Activated naive CD4-positive, alpha-beta T cell treated with anti-CD3 and anti-CD28 coated beads, Interleukin-2, amount 10 ng/mL, durations not matched to agents 7 days and 5 days (primary cell): ENCODE results near the gene CXorf49.
"Not testable (repeated sequence)": the region's sequence is repeated elsewhere in the genome, so short reads cannot be mapped to it uniquely, and the experiment has no call there.

Experiments
- CTCF ChIA-PET: fragments of 350-600 bp; sonication (Branson Sonifier 250); formaldehyde crosslinking; loops from one replicate; lab custom pipeline; 2021; ENCODE audit warnings: antibody characterized with exemption; lab: Charles Lee
- DNase-seq: peaks from one replicate; pipeline ENCODE4 v3.0.0-alpha.2; 2020
- H3K27ac Mint-ChIP-seq: one replicate; pipeline ENCODE4 v1.8.0; 2021; ENCODE audit warnings: mild to moderate bottlenecking, moderate library complexity, mixed read lengths
- H3K27me3 Mint-ChIP-seq: one replicate; pipeline ENCODE4 v1.8.0; 2021; ENCODE audit warnings: mild to moderate bottlenecking, mixed read lengths
- H3K36me3 Mint-ChIP-seq: one replicate; pipeline ENCODE4 v1.8.0; 2021; ENCODE audit warnings: mixed read lengths
- H3K4me1 Mint-ChIP-seq: one replicate; pipeline ENCODE4 v1.8.0; 2021; ENCODE audit warnings: mixed read lengths
- H3K4me3 Mint-ChIP-seq: one replicate; pipeline ENCODE4 v1.8.0; 2021; ENCODE audit warnings: mild to moderate bottlenecking, moderate library complexity, mixed read lengths
- H3K9me3 Mint-ChIP-seq: one replicate; pipeline ENCODE4 v1.8.0; 2021; ENCODE audit warnings: mixed read lengths

CXorf49 gene

DNA sequence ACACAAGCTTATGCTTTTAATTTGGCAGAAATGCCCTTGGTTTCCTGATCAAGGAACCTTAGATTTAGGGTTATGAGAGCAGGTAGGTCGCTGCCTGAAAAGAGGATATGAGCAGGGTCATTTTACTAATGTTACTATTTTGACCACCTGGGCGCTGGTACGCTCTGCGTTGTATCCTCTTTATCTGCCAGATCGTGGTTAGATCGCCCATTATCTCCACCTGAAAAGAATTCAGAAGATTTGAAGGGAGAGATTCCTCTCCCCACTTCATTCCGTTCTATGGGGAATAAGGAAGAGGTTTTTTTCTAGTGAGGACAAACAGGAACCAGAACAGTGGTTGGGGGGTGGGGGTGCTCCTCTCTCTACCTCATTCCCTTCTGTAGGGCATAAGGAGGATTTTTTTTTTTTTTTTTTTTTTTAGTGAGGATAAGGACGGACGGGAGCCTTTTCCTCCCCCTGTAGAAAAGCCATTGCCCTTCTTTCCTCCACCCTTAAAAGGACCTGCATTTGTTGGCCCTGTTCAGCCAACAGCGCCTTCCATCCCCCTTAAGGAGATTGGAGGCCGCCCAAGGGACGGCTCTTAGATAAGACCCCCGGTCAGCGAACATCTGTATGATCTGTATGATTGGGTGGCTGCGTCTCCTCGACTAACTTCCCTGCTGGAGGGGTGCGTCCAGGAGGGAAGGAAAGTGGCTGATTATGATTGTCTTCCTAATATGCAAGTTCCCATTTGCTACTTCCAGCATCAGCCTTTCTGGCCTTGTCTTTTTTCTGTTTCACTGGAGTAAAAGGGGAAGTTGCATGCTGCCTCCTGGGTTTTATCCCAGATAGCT, 20.4 kb downstream of the CXorf49 start:
- H3K4me1 Mint-ChIP-seq, H3K9me3 Mint-ChIP-seq, H3K36me3 Mint-ChIP-seq, H3K4me3 Mint-ChIP-seq, H3K27me3 Mint-ChIP-seq, H3K27ac Mint-ChIP-seq, DNase-seq, CTCF ChIA-PET: not testable (repeated sequence)

- H3K4me3 Mint-ChIP-seq, H3K9me3 Mint-ChIP-seq, H3K27me3 Mint-ChIP-seq, CTCF ChIA-PET, H3K27ac Mint-ChIP-seq, DNase-seq, H3K4me1 Mint-ChIP-seq, H3K36me3 Mint-ChIP-seq: not testable (repeated sequence)
These were observed 21.2 kb downstream of the CXorf49 start for GRCh38 chrX:71696641-71697465.

DNA sequence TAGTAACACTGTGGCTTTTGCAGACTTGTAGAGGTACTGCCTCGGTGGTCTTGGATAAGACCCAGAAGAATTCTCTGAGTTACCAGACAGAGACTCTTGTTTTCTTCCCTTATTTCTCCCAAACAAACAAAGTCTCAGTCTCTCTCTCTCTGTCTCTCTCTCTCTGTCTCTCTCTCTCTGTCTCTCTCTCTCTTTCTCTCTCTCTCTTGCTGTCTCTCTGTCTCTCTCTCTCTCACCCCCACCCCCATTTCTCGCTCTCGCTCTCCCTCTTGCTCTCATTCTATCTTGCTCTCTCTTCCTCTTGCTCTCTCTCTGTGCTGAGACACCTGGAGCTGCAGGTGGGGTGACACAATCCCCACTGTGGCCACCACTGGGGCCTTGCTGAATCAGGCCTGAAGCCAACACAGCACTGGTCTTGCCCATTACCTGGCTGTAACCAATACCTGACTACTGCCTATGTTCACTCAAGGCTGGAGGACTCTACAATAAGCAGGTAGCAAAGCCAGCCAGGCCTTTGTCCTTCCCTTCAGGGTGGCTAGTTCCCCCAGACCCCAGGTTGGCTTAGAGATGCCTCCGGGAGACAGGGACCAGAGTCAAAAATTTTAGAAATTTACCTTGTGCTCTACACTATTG, 38.4 kb downstream of the CXorf49 start:
- no peaks in the 10 kb centered on the region for H3K36me3 Mint-ChIP-seq
- peaks cover 18% of the 10 kb centered on the region for H3K27me3 Mint-ChIP-seq
- DNase-seq, result no peak
- H3K27ac Mint-ChIP-seq, result no peak overlapping the region
- no peaks in the 10 kb centered on the region for H3K9me3 Mint-ChIP-seq
- no peaks in the 10 kb centered on the region for H3K4me1 Mint-ChIP-seq
- H3K4me3 Mint-ChIP-seq, result no peak overlapping the region
- CTCF ChIA-PET, result interaction anchor here (1.5 kb wide), 1 partner anchor 10 kb away, joined by 4 read pairs; no protein-coding TSS in a partner anchor

DNA sequence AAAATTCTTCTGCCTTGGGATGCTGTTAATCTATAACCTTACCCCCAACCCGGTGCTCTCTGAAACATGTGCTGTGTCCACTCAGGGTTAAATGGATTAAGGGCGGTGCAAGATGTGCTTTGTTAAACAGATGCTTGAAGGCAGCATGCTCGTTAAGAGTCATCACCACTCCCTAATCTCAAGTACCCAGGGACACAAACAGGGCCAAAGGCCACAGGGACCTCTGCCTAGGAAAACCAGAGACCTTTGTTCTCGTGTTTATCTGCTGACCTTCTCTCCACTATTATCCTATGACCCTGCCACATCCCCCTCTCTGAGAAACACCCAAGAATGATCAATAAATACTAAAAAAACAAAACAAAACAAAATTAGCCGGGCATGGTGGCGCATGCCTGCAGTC, 40.9 kb downstream of the CXorf49 start:
- H3K36me3 Mint-ChIP-seq, CTCF ChIA-PET, H3K9me3 Mint-ChIP-seq, H3K4me1 Mint-ChIP-seq, DNase-seq, H3K4me3 Mint-ChIP-seq, H3K27ac Mint-ChIP-seq: not testable (repeated sequence)
- H3K27me3 Mint-ChIP-seq, result peaks cover 28% of the 10 kb centered on the region

- H3K36me3 Mint-ChIP-seq, H3K27ac Mint-ChIP-seq, H3K4me3 Mint-ChIP-seq, H3K9me3 Mint-ChIP-seq, H3K4me1 Mint-ChIP-seq, DNase-seq, CTCF ChIA-PET: not testable (repeated sequence)
- peaks cover 38% of the 10 kb centered on the region for H3K27me3 Mint-ChIP-seq
These were observed 41.9 kb downstream of the CXorf49 start for GRCh38 chrX:71676068-71676795.

DNA sequence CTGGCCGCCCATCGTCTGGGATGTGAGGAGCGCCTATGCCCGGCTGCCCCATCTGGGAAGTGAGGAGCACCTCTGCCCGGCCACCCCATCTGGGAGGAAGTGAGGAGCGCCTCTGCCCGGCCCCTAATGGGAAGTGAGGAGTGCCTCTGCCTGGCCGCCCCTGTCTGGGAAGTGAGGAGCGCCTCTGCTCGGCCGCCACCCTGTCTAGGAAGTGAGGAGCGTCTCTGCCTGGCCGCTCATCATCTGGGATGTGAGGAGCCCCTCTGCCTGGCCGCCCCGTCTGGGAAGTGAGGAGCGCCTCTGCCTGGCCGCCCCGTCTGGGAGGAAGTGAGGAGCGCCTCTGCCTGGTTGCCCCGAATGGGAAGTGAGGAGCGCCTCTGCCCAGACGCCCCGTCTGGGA, 42.4 kb downstream of the CXorf49 start:
- H3K9me3 Mint-ChIP-seq, CTCF ChIA-PET, H3K36me3 Mint-ChIP-seq, H3K27ac Mint-ChIP-seq, DNase-seq, H3K4me3 Mint-ChIP-seq: not testable (repeated sequence)
- Mint-ChIP-seq H3K4me1 (peaks cover 14% of the 10 kb centered on the region), H3K27me3 (peaks cover 41% of the 10 kb centered on the region)

DNA sequence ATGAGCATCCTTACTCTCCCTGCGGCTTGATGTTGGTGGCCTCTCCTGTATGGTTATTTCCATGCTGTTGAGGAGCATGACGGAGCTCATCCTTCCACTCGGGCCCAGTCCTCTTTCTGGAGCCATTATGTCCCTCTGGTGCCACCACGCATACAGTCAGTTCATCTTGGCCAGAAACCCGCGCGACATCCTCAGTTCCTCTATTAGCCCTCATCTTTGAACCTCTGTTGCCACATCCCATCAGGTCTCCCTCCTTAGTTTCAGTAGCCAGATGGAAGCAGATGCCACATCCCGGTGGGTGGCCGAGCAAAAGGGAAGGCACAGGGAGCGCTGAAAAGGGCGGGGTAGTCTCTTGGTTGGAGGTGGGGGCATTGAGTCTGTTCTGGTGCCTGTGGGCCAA, 46.1 kb downstream of the CXorf49 start:
- no peak overlapping the region for H3K27ac Mint-ChIP-seq
- H3K4me1 Mint-ChIP-seq, result peaks cover 20% of the 10 kb centered on the region
- no peak for DNase-seq
- CTCF ChIA-PET, result no interaction called here
- H3K27me3 Mint-ChIP-seq, result peaks cover 49% of the 10 kb centered on the region
- H3K9me3 Mint-ChIP-seq, result no peaks in the 10 kb centered on the region
- no peaks in the 10 kb centered on the region for H3K36me3 Mint-ChIP-seq
- H3K4me3 Mint-ChIP-seq, result no peak overlapping the region

- Mint-ChIP-seq H3K9me3 (no peaks in the 10 kb centered on the region), H3K4me1 (peaks cover 20% of the 10 kb centered on the region), H3K27ac (peak overlapping the region; percentile 53), H3K36me3 (no peaks in the 10 kb centered on the region), H3K4me3 (no peak overlapping the region), H3K27me3 (peaks cover 49% of the 10 kb centered on the region)
- CTCF ChIA-PET, result no interaction called here
- no peak for DNase-seq
These were observed 46.9 kb downstream of the CXorf49 start for GRCh38 chrX:71671043-71671780.

- Mint-ChIP-seq H3K4me1 (peaks cover 20% of the 10 kb centered on the region), H3K27me3 (peaks cover 46% of the 10 kb centered on the region)
- not testable (repeated sequence) for H3K36me3 Mint-ChIP-seq, H3K27ac Mint-ChIP-seq, H3K9me3 Mint-ChIP-seq, H3K4me3 Mint-ChIP-seq
- peak; percentile 45 for DNase-seq
- CTCF ChIA-PET, result interaction anchor here (1.1 to 1.7 kb wide), 2 partner anchors 10 to 190 kb away, joined by 4 read pairs; no protein-coding TSS in a partner anchor
These were observed 48.1 kb downstream of the CXorf49 start for GRCh38 chrX:71669947-71670346.

DNA sequence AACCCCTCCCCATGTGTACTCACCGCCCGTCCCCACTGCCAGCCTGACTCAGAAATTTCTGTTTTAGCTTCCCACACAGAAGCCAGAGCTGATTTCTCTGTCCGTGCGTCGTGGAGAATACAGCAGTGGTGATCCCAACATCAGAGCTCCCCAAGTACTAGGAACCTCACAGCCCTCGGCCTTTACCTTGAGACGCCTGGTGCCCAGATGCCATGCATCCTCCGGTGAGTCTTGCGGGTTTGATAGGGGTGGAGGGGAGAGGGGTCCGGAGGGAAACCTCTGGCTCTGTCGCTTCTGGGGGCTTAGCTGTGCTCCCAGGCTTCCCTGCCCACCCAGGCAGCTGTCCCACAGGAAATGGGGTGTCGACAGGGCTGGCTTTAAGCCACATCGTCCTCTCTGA, 48.6 kb downstream of the CXorf49 start:
- Mint-ChIP-seq H3K27me3 (peaks cover 49% of the 10 kb centered on the region), H3K4me3 (no peak overlapping the region), H3K27ac (no peak overlapping the region), H3K36me3 (no peaks in the 10 kb centered on the region), H3K4me1 (peaks cover 20% of the 10 kb centered on the region), H3K9me3 (no peaks in the 10 kb centered on the region)
- CTCF ChIA-PET, result interaction anchor here (1.1 to 1.7 kb wide), 2 partner anchors 11 to 190 kb away, joined by 4 read pairs; no protein-coding TSS in a partner anchor
- no peak for DNase-seq

- Mint-ChIP-seq H3K4me1 (peaks cover 29% of the 10 kb centered on the region), H3K27me3 (peaks cover 47% of the 10 kb centered on the region), H3K27ac (no peak overlapping the region), H3K4me3 (no peak overlapping the region), H3K9me3 (no peaks in the 10 kb centered on the region), H3K36me3 (no peaks in the 10 kb centered on the region)
- no peak for DNase-seq
- CTCF ChIA-PET, result no interaction called here
These were observed 49.9 kb downstream of the CXorf49 start for GRCh38 chrX:71668248-71668595.

- CTCF ChIA-PET, result no interaction called here
- Mint-ChIP-seq H3K27ac (no peak within 1 kb of the TSS), H3K36me3 (no peaks in the 10 kb centered on the region), H3K4me1 (peaks cover 35% of the 10 kb centered on the region), H3K27me3 (peaks cover 43% of the 10 kb centered on the region), H3K4me3 (no peak within 1 kb of the TSS), H3K9me3 (no peaks in the 10 kb centered on the region)
- DNase-seq, result no peak
These were observed 50.5 kb downstream of the CXorf49 start, which contains the start of gene LOC101059915 for GRCh38 chrX:71667328-71668247. Gene LOC101059915 (plus strand): TSS chrX:71667546.
